Activated T-cell treated with anti-CD3 and anti-CD28 coated beads, Interleukin-2, amount 50 U/mL, for 72 hours (primary cell): ENCODE measurements around the gene RPL29. TPM values are rescaled to one million over a fixed set of nuclear protein-coding genes. Genes with fewer than 3 reads are reported as not detected.

Source experiments
- ATAC-seq, 2 donors: fragments of 150-1000 bp; cut with Tn5 transposase; replicated peaks in 1 of 2; 2 replicates each; pipeline ENCODE4 v1.10.0; 2021; ENCODE audit warnings: moderate library complexity in 2 of 2, mild to moderate bottlenecking in 1 of 2
- DNase-seq, 2 donors: peaks; one replicate each; pipeline ENCODE4 v3.0.0; 2021 to 2022; ENCODE audit warnings: mixed read lengths in 1 of 2
- H3K27ac Mint-ChIP-seq: one replicate; pipeline ENCODE4 v1.8.0; 2022; ENCODE audit warnings: mild to moderate bottlenecking, moderate library complexity, mixed read lengths
- H3K27me3 Mint-ChIP-seq: one replicate; pipeline ENCODE4 v1.8.0; 2022; ENCODE audit warnings: low read depth, mixed read lengths
- H3K36me3 Mint-ChIP-seq, 2 donors: one replicate each; pipeline ENCODE4 v1.8.0; 2022; ENCODE audit warnings: mixed read lengths in 2 of 2, mild to moderate bottlenecking in 1 of 2; ENCODE audit not compliant: insufficient read depth in 2 of 2
- H3K4me1 Mint-ChIP-seq: one replicate; pipeline ENCODE4 v1.8.0; 2022; ENCODE audit warnings: low read depth, mixed read lengths
- H3K4me3 Mint-ChIP-seq, 2 donors: one replicate each; pipeline ENCODE4 v1.8.0; 2022; ENCODE audit warnings: mild to moderate bottlenecking in 2 of 2, mixed read lengths in 2 of 2, moderate library complexity in 2 of 2
- H3K9me3 Mint-ChIP-seq, 2 donors: one replicate each; pipeline ENCODE4 v1.8.0; 2022; ENCODE audit warnings: mixed read lengths in 2 of 2
- total RNA-seq, 2 donors: library from RNA; stranded (reverse); gene quantifications; one replicate each; pipeline ENCODE4 v1.2.3, GENCODE V29; 2022

Gene RPL29
- total RNA-seq, 2 donors from 2014 or later = 1,676 to 1,838 TPM

DNA sequence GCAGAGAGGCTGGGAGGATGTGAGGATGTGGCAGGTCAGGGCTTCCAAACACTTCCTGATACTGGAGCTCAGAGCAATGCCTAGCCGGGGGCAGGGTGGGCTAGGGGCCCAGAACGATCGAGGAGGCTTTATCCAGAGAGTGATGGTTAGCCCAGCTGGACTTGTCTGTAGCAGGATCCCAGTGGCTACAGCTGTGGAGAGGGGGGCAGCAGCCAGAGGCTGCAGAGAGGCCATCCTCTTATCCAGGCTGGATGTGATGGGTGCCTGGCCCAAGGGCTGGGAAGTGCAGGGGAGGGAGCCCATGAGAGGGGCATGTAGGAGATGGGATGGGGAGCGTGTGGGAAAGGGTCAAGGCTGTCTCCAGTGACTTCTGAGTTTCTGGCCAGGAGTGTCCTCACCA is 48.9 kb downstream of the RPL29 start:
- DNase-seq (no peak), ATAC-seq (no peak)
- H3K9me3 Mint-ChIP-seq = no peaks in the 10 kb centered on the region
- H3K27ac Mint-ChIP-seq = no peak overlapping the region
- no peaks in the 10 kb centered on the region for H3K36me3 Mint-ChIP-seq
- H3K4me1 Mint-ChIP-seq = peaks cover 6% of the 10 kb centered on the region
- H3K4me3 Mint-ChIP-seq = no peak overlapping the region
- H3K27me3 Mint-ChIP-seq = no peaks in the 10 kb centered on the region

DNA sequence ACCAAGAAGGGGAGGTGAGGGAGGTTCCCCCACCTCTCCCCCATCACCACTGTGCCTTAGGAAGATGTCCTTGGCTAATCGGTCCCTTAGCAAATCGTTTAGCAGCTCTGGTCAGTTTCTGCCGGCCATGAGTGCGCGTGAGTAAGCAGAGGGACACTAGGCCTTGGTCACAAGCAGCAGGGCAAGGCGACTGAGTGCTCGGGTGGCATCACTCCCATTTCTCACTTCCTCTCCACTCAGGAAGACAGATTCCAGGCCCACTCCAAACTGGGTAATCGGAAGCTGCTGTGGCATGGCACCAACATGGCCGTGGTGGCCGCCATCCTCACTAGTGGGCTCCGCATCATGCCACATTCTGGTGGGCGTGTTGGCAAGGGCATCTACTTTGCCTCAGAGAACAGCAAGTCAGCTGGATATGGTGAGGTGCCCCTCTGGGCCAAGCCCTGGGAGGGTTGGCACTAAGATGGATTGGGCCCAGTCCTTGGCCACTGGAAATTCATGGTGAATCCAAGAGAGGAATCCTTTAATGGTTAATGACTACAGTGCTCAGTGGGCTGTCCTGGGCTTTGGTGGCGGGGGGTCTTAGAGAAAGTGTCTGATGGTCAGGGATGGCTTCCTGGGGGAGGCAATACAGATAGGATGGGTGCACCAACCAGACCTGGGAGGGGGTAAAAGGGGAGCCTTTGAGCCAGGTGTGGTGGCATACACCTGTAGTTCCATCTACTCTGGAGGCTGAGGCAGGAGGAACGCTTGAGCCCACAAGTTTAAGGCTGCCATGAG is 49.6 kb downstream of the RPL29 start:
- DNase-seq = no peak
- peaks cover 9% of the 10 kb centered on the region for H3K4me1 Mint-ChIP-seq
- no peak for ATAC-seq
- peak overlapping the region; percentile 75 for H3K27ac Mint-ChIP-seq
- no peaks in the 10 kb centered on the region for H3K9me3 Mint-ChIP-seq
- no peaks in the 10 kb centered on the region for H3K27me3 Mint-ChIP-seq
- H3K36me3 Mint-ChIP-seq = no peaks in the 10 kb centered on the region
- H3K4me3 Mint-ChIP-seq = no peak overlapping the region

DNA sequence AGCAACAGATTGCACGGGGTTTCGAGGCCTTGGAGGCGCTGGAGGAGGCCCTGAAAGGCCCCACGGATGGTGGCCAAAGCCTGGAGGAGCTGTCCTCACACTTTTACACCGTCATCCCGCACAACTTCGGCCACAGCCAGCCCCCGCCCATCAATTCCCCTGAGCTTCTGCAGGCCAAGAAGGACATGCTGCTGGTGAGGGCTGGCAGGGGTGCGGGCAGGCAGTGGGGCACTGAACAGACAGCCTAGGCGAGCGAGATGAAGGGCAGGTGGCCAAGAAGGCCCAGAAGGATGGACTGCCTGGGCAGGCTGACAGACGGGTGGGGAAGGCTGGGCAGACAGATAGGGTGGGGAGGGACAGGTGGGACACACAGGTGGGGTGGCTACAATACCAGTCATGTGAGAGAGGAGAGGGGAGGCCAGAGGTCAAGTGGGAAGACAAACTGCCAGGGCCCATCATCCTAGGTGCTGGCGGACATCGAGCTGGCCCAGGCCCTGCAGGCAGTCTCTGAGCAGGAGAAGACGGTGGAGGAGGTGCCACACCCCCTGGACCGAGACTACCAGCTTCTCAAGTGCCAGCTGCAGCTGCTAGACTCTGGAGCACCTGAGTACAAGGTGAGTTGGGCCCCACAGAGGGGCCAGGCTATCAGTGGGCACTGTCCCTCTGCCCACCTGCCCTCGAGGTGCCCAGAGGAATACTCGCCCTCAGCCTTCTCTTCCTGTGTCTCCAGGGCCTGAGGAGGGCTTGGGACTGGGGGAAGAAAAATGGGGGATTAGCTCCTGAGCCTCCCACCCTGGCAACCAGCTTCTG is 50.5 kb downstream of the RPL29 start:
- DNase-seq = no peak

DNA sequence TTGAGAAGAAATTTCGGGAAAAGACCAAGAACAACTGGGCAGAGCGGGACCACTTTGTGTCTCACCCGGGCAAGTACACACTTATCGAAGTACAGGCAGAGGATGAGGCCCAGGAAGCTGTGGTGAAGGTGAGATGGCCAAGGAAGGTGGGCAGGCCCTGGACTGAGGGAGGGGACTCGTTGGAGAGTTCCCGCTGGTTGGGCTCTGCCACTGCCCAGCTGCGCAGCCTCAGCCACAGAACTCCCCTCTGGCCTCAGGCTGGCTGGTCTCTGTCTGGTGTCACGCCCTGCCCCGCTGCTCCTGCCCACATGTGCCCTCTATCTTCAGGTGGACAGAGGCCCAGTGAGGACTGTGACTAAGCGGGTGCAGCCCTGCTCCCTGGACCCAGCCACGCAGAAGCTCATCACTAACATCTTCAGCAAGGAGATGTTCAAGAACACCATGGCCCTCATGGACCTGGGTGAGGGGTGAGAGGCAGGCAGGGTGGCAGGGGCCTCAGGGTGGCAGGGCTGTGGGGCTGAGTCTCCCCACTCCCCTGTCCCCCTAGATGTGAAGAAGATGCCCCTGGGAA is 51.2 kb downstream of the RPL29 start:
- no peak overlapping the region for H3K4me3 Mint-ChIP-seq
- H3K9me3 Mint-ChIP-seq = no peaks in the 10 kb centered on the region
- no peaks in the 10 kb centered on the region for H3K36me3 Mint-ChIP-seq
- peaks cover 25% of the 10 kb centered on the region for H3K4me1 Mint-ChIP-seq
- H3K27me3 Mint-ChIP-seq = no peaks in the 10 kb centered on the region
- no peak overlapping the region for H3K27ac Mint-ChIP-seq
- no peak for ATAC-seq
- no peak for DNase-seq

More for the DNA sequence above, 50.5 kb downstream of the RPL29 start:
- no peaks in the 10 kb centered on the region for H3K27me3 Mint-ChIP-seq
- no peaks in the 10 kb centered on the region for H3K36me3 Mint-ChIP-seq
- no peak overlapping the region for H3K27ac Mint-ChIP-seq
- no peaks in the 10 kb centered on the region for H3K9me3 Mint-ChIP-seq
- peaks cover 18% of the 10 kb centered on the region for H3K4me1 Mint-ChIP-seq
- no peak for ATAC-seq
- no peak overlapping the region for H3K4me3 Mint-ChIP-seq

Other genes starting within 250 kb of the RPL29 start
- gene IQCF6, start 216.7 kb downstream of the RPL29 start, total RNA-seq = not detected
- gene IQCF2, start 134.3 kb downstream of the RPL29 start, total RNA-seq = not detected
- not detected for gene IQCF5, start 120.3 kb downstream of the RPL29 start, total RNA-seq
- gene IQCF1, start 92.5 kb downstream of the RPL29 start, total RNA-seq = not detected
- 10 to 100 TPM; 17.9 to 27.7 TPM for gene RRP9, start 54.0 kb downstream of the RPL29 start, total RNA-seq
- 10 to 100 TPM; 22.9 to 27.1 TPM for gene PARP3, start 53.5 kb downstream of the RPL29 start, total RNA-seq
- under 1 TPM in 1 of 2 donors, not detected in 1; 0.10 TPM for gene GPR62, start 40.5 kb downstream of the RPL29 start, total RNA-seq
- gene PCBP4, start 28.4 kb downstream of the RPL29 start, total RNA-seq = 10 to 100 TPM; 23.3 to 27.4 TPM
- 10 to 100 TPM; 52.5 to 54.6 TPM for gene ABHD14B, start 21.8 kb downstream of the RPL29 start, total RNA-seq
- 1 to 10 TPM; 6.6 to 8.9 TPM for gene ABHD14A, start 20.8 kb downstream of the RPL29 start, total RNA-seq
- gene ACY1, start 12.4 kb downstream of the RPL29 start, total RNA-seq = 10 to 100 TPM; 30.2 to 42.4 TPM
- 10 to 100 TPM; 12.8 to 15.7 TPM for gene DUSP7, start 60.7 kb upstream of the RPL29 start, total RNA-seq
- 10 to 100 TPM; 28.6 to 39.0 TPM for gene POC1A, start 158.5 kb upstream of the RPL29 start, total RNA-seq
- gene ALAS1, start 202.3 kb upstream of the RPL29 start, total RNA-seq = 10 to 100 TPM; 62.7 to 63.6 TPM
- 1 to 10 TPM; 1.2 to 2.3 TPM for gene TLR9, start 229.8 kb upstream of the RPL29 start, total RNA-seq
- gene TWF2, start 243.3 kb upstream of the RPL29 start, total RNA-seq = 100 to 1,000 TPM; 124 to 133 TPM
- gene PPM1M, start 249.9 kb upstream of the RPL29 start, total RNA-seq = 100 to 1,000 TPM; 119 to 121 TPM